CD4-positive, alpha-beta memory T cell (primary cell): Measurements from ENCODE around the gene LBR. TPM values are rescaled to one million over a fixed set of nuclear protein-coding genes. Genes with fewer than 3 reads are reported as not detected.

Source experiments
- CTCF ChIA-PET: fragments of 350-600 bp; sonication (Branson Sonifier 250); formaldehyde crosslinking; loops from one replicate; lab custom pipeline; 2021; ENCODE audit warnings: inconsistent platforms; ENCODE audit not compliant: partially characterized antibody; lab: Charles Lee
- POLR2A ChIA-PET: fragments of 350-600 bp; sonication (Branson Sonifier 250); formaldehyde crosslinking; loops from one replicate; lab custom pipeline; 2021; ENCODE audit not compliant: partially characterized antibody; lab: Charles Lee
- DNase-seq, 5 donors: peaks; one replicate each; pipeline versions ENCODE4 v3.0.0 to v3.0.0-alpha.2; 2020 to 2022; ENCODE audit warnings: mixed read lengths in 1 of 5
- H3K27ac ChIP-seq: one replicate; pipeline ENCODE4 v1.7.0; 2013; ENCODE audit warnings: low read depth, low read length
- H3K27me3 ChIP-seq: 2 replicates; pipeline ENCODE4 v1.7.0; 2013; ENCODE audit warnings: mild to moderate bottlenecking, low read length, moderate library complexity; ENCODE audit not compliant: insufficient read depth
- H3K36me3 ChIP-seq: 2 replicates; pipeline ENCODE4 v1.7.0; 2013; ENCODE audit warnings: mild to moderate bottlenecking, low read length, moderate library complexity; ENCODE audit not compliant: insufficient read depth
- H3K4me1 ChIP-seq: 2 replicates; pipeline ENCODE4 v1.7.0; 2013; ENCODE audit warnings: mild to moderate bottlenecking, low read length, moderate library complexity; ENCODE audit not compliant: insufficient read depth
- H3K4me3 ChIP-seq, 2 donors: one replicate each; pipeline ENCODE4 v1.7.0; 2013; ENCODE audit warnings: low read length in 2 of 2, mild to moderate bottlenecking in 1 of 2
- H3K9me3 ChIP-seq, 2 donors: one replicate each; pipeline ENCODE4 v1.7.0; 2013; ENCODE audit warnings: low read length in 2 of 2, control low read depth in 1 of 2; ENCODE audit not compliant: control insufficient read depth in 1 of 2
- H3K27ac Mint-ChIP-seq, 7 donors: one replicate each; pipeline ENCODE4 v1.8.0; 2020 to 2021; ENCODE audit warnings: mixed read lengths in 7 of 7, mild to moderate bottlenecking in 6 of 7, inconsistent platforms in 3 of 7, moderate library complexity in 3 of 7
- H3K27me3 Mint-ChIP-seq, 2 donors: one replicate each; pipeline ENCODE4 v1.8.0; 2020 to 2021; ENCODE audit warnings: mixed read lengths in 2 of 2
- H3K36me3 Mint-ChIP-seq, 2 donors: one replicate each; pipeline ENCODE4 v1.8.0; 2020 to 2021; ENCODE audit warnings: mixed read lengths in 2 of 2, inconsistent platforms in 1 of 2, mild to moderate bottlenecking in 1 of 2
- H3K4me1 Mint-ChIP-seq, 4 donors: one replicate each; pipeline ENCODE4 v1.8.0; 2020 to 2021; ENCODE audit warnings: mixed read lengths in 4 of 4, mild to moderate bottlenecking in 1 of 4
- H3K4me3 Mint-ChIP-seq, 8 donors: one replicate each; pipeline ENCODE4 v1.8.0; 2020 to 2021; ENCODE audit warnings: mixed read lengths in 8 of 8, mild to moderate bottlenecking in 7 of 8, moderate library complexity in 6 of 8, inconsistent platforms in 3 of 8
- H3K9me3 Mint-ChIP-seq, 8 donors: one replicate each; pipeline ENCODE4 v1.8.0; 2020 to 2021; ENCODE audit warnings: mixed read lengths in 8 of 8, mild to moderate bottlenecking in 5 of 8, inconsistent platforms in 3 of 8, moderate library complexity in 1 of 8
- intact Hi-C: fragments of 100-400 bp; cut with micrococcal nuclease; formaldehyde crosslinking; loops from one replicate; pipeline ENCODE4 v1.15.1; 2023
- polyA plus RNA-seq, 2 donors: library from polyadenylated mRNA; unstranded; fragments of 300-500 nt; fragmentation: Illumina TruSeq; gene quantifications; one replicate each; pipeline ENCODE4 v1.2.3, GENCODE V29; 2021
- total RNA-seq, 2 experiments: library from RNA; stranded (reverse); gene quantifications; one replicate each; pipeline ENCODE4 v1.2.3, GENCODE V29; 2021

The LBR gene
- total and polyA plus RNA-seq, 4 experiments from 2014 or later = 106 to 150 (median 129) TPM

DNA sequence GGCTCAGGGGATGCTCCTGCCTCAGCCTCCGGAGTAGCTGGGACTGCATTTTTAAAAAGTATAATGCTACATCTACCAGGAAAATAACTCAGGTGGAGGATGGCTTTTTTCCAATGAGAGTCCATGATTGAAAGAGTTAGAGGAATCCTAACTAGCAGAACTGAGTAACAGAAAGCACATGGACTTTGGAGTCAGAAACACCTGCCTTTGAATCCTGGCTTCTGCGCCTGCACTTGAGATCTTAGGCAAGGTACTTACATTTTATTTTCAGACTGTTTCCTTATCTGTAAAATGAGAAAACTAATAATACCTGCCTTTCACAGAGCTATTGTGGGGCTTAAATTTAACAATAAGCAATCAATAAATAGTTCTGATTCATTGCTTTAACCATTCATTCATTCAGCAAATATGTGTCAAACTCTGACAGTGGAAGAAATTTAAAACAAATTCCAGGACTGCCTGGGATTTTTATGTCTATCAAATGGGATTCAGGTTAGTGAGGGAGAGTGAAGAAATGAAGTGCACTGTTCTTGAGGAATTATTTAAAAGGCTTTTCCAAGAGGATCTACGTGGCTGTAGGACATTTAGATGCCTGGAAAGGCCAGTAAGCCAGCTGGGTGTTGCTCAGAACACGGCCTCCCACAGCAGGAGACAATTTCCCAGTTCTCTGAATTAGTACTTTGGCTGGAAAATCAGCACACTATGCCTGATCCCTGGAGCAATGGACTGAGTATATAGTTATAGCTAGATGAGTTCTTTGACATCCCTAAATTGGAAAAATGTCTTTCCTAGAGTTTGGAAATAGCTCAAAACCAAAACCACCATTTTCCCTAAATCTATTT lies 12.8 kb upstream of the LBR start:
- intact Hi-C loops = loop anchor here (5.0 kb wide), 1 partner anchor 123 kb away; no protein-coding TSS in a partner anchor
- no peaks in the 10 kb centered on the region for H3K36me3 ChIP-seq
- H3K4me1 ChIP-seq = peaks cover 43% of the 10 kb centered on the region

DNA sequence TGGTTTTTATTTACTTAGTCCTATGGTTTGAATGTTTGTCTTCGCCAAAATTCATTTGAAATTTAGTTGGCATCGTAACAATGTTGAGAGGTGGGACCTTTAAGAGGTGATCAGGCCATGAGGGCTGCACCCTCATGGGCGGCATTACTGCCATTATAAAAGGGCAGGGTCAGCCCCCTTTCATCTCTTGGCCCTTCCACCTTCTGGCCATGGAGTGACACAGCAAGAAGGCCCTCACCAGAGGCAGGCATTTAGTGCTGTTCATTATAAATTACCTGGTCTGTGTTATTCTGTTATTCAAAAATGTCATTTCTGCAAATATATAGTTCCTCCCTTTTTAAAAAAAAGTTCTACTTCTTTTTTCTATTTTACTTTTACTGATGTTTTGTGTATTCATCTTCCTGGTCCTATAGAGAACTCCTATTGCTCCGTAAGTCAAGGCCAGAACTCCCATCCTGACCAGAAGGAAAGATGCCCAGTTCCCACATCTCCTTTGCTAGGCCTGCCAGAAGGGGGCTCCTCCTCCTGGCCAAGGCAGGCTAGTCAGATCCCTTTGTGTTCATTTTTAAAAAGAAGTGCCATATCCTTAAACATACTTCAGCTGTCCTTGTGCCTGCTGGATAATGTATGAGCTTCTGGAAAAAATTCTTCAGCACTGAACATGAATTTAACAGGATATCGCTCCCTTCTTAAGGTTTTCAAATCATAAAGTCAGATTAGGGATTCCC lies 10.0 kb upstream of the LBR start:
- intact Hi-C loops = no loop called here
- Histone ChIP-seq H3K9me3 (no peaks in the 10 kb centered on the region), H3K27ac (no peak overlapping the region), H3K36me3 (no peaks in the 10 kb centered on the region), H3K4me1 (peaks cover 18% of the 10 kb centered on the region), H3K27me3 (no peaks in the 10 kb centered on the region), H3K4me3 (no peak overlapping the region)
- peaks cover 0 to 2% of the 10 kb centered on the region in 2 donors for H3K27me3 Mint-ChIP-seq
- ChIA-PET CTCF (interaction anchor here (7.9 kb wide), 1 partner anchor 11 kb away, joined by 87 read pairs; the partner anchor contains the start of gene LBR), POLR2A (interaction anchor here (1.6 kb wide), 1 partner anchor 10 kb away, joined by 5 read pairs; the partner anchor contains the start of gene LBR)
- DNase-seq = no peak
- H3K9me3 Mint-ChIP-seq = peaks cover 0 to 3% (median 0%) of the 10 kb centered on the region in 8 donors
- peaks cover 15 to 25% (median 21%) of the 10 kb centered on the region in 4 donors for H3K4me1 Mint-ChIP-seq
- no peak overlapping the region for H3K4me3 Mint-ChIP-seq
- peak overlapping the region in 1 of 7 donors; percentile 24 for H3K27ac Mint-ChIP-seq
- no peaks in the 10 kb centered on the region for H3K36me3 Mint-ChIP-seq

More for the DNA sequence above, 12.8 kb upstream of the LBR start:
- H3K27ac ChIP-seq = no peak overlapping the region
- H3K4me3 ChIP-seq = no peak overlapping the region
- Mint-ChIP-seq H3K36me3 (no peaks in the 10 kb centered on the region), H3K27ac (peak overlapping the region in 1 of 7 donors; percentile 8), H3K27me3 (no peaks in the 10 kb centered on the region), H3K9me3 (no peaks in the 10 kb centered on the region), H3K4me1 (peaks cover 32 to 51% (median 44%) of the 10 kb centered on the region in 4 donors), H3K4me3 (no peak overlapping the region)
- no peaks in the 10 kb centered on the region for H3K9me3 ChIP-seq
- H3K27me3 ChIP-seq = no peaks in the 10 kb centered on the region
- ChIA-PET POLR2A (interaction anchor here (8.0 to 9.3 kb wide), 2 partner anchors 13 to 27 kb away, joined by 209 to 319 read pairs; partner anchors contain the start of gene LBR), CTCF (interaction anchor here (0.7 to 7.9 kb wide), 10 partner anchors 13 to 534 kb away, joined by 3 to 87 read pairs (median 5); partner anchors contain the start of gene LBR)
- no peak for DNase-seq

DNA sequence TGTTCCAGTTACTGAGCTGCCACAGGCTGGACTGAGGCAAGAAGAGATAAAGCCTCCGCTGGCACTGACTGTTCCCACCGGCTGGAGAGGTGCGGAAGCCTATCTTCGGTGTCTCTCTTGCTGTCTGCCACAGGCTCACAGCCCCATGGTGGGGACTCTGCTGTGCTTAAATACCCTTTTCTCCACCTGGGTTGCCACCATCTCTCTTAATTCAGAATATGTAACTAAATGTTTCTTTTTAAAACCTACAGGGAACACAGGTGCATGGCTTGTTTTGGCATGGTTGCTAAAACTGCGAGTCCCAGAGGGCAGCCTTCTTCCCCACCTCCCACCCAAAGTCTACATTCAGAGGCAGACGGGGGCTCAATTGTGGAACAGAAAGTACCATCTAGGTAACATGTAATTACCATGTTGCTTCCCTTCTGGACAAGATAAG lies 8.1 kb upstream of the LBR start:
- H3K9me3 ChIP-seq = no peaks in the 10 kb centered on the region
- Mint-ChIP-seq H3K27ac (no peak overlapping the region), H3K4me1 (peaks cover 0 to 7% (median 6%) of the 10 kb centered on the region in 4 donors), H3K27me3 (peaks cover 0 to 2% of the 10 kb centered on the region in 2 donors), H3K9me3 (peaks cover 0 to 3% (median 0%) of the 10 kb centered on the region in 8 donors), H3K36me3 (no peaks in the 10 kb centered on the region), H3K4me3 (no peak overlapping the region)
- CTCF ChIA-PET = no interaction called here
- POLR2A ChIA-PET = no interaction called here
- no peaks in the 10 kb centered on the region for H3K4me1 ChIP-seq
- H3K27ac ChIP-seq = no peak overlapping the region
- intact Hi-C loops = no loop called here
- no peak overlapping the region for H3K4me3 ChIP-seq
- H3K36me3 ChIP-seq = no peaks in the 10 kb centered on the region
- DNase-seq = no peak
- H3K27me3 ChIP-seq = no peaks in the 10 kb centered on the region

DNA sequence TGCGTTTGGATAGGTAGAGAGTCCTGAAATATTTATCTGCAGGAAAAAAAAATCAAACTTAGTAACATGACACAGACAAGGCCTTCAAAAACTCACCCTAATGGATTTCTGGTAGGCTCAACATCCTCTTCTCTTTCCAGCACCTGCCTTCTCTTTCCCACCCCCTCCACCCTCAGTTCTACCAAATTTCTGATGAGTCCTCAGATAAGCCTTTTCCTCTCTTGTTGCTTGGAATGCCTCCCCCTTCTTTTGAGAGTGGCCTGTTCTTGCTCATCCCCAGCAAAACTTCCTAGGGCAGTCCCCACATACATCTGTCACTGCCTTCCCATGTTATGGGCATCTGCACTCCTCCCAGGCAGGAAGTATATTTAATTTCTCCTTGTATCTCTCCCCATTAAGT lies 7.6 kb upstream of the LBR start:
- Histone ChIP-seq H3K27me3 (no peaks in the 10 kb centered on the region), H3K27ac (no peak overlapping the region), H3K9me3 (no peaks in the 10 kb centered on the region), H3K4me1 (no peaks in the 10 kb centered on the region), H3K36me3 (no peaks in the 10 kb centered on the region), H3K4me3 (no peak overlapping the region)
- Mint-ChIP-seq H3K4me3 (no peak overlapping the region), H3K27ac (no peak overlapping the region), H3K9me3 (peaks cover 0 to 3% (median 0%) of the 10 kb centered on the region in 8 donors), H3K27me3 (peaks cover 0 to 2% of the 10 kb centered on the region in 2 donors), H3K4me1 (peaks cover 0 to 5% (median 3%) of the 10 kb centered on the region in 4 donors), H3K36me3 (no peaks in the 10 kb centered on the region)
- DNase-seq = no peak
- intact Hi-C loops = no loop called here
- ChIA-PET CTCF (no interaction called here), POLR2A (no interaction called here)

DNA sequence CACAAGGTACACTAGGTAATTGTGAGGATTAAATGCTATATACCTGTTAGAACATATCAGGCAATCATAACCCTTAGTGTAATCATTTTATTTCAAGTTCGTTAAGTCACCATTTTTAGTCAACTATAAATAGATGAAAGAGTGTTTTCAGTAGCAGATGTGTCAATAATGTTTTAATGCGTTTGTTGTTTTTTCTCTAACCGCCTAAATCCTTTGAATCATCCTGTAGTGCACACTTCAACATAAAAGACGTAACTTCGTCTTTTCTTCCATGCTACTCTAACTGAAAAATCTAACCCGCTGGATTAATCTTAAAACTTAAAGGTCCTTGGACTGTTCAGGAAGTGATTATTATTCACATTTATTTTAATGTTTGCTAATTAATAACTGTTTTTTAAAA lies 7.2 kb upstream of the LBR start:
- no peak overlapping the region for H3K4me3 Mint-ChIP-seq
- Histone ChIP-seq H3K4me3 (no peak overlapping the region), H3K4me1 (no peaks in the 10 kb centered on the region), H3K36me3 (no peaks in the 10 kb centered on the region), H3K9me3 (no peaks in the 10 kb centered on the region), H3K27me3 (no peaks in the 10 kb centered on the region), H3K27ac (no peak overlapping the region)
- peaks cover 0 to 3% (median 0%) of the 10 kb centered on the region in 8 donors for H3K9me3 Mint-ChIP-seq
- DNase-seq = no peak
- intact Hi-C loops = no loop called here
- ChIA-PET POLR2A (no interaction called here), CTCF (no interaction called here)
- H3K36me3 Mint-ChIP-seq = no peaks in the 10 kb centered on the region
- H3K27ac Mint-ChIP-seq = no peak overlapping the region
- H3K27me3 Mint-ChIP-seq = peaks cover 0 to 2% of the 10 kb centered on the region in 2 donors
- H3K4me1 Mint-ChIP-seq = peaks cover 0 to 5% (median 2%) of the 10 kb centered on the region in 4 donors

DNA sequence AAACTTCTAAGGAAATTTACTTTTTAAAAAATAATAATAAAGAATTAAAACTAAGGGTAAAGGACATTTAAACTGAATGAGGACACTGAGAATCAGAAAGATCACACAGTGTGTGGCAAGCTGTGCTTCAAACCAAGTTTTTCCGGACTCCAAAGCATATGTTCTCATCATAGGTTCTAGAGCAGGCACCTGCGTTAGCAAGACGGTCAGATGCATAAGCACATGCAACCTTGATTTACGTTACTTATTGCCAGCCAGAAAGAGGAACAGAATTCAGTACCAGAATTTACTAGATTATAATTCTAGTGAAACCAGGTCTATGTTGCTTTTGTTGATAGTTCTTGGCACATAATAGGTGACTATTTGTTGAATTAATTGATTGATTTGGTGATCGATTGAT lies 6.2 kb upstream of the LBR start:
- Mint-ChIP-seq H3K27me3 (peaks cover 0 to 2% of the 10 kb centered on the region in 2 donors), H3K9me3 (peaks cover 0 to 3% (median 0%) of the 10 kb centered on the region in 8 donors), H3K4me1 (peaks cover 3 to 8% (median 7%) of the 10 kb centered on the region in 4 donors), H3K27ac (no peak overlapping the region), H3K4me3 (no peak overlapping the region), H3K36me3 (no peaks in the 10 kb centered on the region)
- Histone ChIP-seq H3K36me3 (no peaks in the 10 kb centered on the region), H3K9me3 (no peaks in the 10 kb centered on the region), H3K27ac (no peak overlapping the region), H3K4me1 (peaks cover 5% of the 10 kb centered on the region), H3K27me3 (no peaks in the 10 kb centered on the region), H3K4me3 (no peak overlapping the region)
- CTCF ChIA-PET = no interaction called here
- DNase-seq = no peak
- POLR2A ChIA-PET = interaction anchor here (2.2 kb wide), 1 partner anchor 11 kb away, joined by 17 read pairs; no protein-coding TSS in a partner anchor
- intact Hi-C loops = no loop called here
